GM12874 (cell line): ENCODE data around the gene TUBGCP2.

Experiments used
- TF ChIP-seq, protein P1 (sequence below): IDR thresholded peaks from 2 replicates; pipeline ENCODE4 v1.5.1; 2011; ENCODE audit warnings: low read depth, mild to moderate bottlenecking, control low read depth, low read length, moderate library complexity; ENCODE audit not compliant: insufficient read depth

Gene TUBGCP2

DNA sequence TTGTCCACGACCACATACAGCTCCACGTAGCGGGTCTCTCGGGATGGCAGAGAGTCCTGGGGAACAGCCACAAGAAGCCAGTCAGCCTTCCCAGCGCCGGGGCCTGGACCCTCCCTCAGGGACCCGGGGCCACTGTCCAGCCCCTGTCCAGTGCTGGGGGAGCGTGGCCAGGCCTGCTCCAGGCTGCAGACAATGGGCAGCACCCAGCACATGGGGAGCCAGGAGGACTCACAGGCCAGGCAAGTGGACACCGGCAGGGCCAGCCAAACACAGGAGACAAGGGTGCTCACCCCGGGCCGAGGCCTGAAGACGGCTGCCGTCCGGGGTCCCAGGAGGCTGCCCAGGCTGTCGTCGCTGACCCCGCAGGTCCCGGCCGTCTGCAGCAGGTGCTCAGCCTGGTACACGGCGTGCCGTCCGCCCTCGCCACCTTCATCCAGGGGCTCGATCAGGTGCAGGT is 35.7 kb downstream of the TUBGCP2 start:
- TF ChIP-seq, protein P1, sequence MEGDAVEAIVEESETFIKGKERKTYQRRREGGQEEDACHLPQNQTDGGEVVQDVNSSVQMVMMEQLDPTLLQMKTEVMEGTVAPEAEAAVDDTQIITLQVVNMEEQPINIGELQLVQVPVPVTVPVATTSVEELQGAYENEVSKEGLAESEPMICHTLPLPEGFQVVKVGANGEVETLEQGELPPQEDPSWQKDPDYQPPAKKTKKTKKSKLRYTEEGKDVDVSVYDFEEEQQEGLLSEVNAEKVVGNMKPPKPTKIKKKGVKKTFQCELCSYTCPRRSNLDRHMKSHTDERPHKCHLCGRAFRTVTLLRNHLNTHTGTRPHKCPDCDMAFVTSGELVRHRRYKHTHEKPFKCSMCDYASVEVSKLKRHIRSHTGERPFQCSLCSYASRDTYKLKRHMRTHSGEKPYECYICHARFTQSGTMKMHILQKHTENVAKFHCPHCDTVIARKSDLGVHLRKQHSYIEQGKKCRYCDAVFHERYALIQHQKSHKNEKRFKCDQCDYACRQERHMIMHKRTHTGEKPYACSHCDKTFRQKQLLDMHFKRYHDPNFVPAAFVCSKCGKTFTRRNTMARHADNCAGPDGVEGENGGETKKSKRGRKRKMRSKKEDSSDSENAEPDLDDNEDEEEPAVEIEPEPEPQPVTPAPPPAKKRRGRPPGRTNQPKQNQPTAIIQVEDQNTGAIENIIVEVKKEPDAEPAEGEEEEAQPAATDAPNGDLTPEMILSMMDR, result no peak

DNA sequence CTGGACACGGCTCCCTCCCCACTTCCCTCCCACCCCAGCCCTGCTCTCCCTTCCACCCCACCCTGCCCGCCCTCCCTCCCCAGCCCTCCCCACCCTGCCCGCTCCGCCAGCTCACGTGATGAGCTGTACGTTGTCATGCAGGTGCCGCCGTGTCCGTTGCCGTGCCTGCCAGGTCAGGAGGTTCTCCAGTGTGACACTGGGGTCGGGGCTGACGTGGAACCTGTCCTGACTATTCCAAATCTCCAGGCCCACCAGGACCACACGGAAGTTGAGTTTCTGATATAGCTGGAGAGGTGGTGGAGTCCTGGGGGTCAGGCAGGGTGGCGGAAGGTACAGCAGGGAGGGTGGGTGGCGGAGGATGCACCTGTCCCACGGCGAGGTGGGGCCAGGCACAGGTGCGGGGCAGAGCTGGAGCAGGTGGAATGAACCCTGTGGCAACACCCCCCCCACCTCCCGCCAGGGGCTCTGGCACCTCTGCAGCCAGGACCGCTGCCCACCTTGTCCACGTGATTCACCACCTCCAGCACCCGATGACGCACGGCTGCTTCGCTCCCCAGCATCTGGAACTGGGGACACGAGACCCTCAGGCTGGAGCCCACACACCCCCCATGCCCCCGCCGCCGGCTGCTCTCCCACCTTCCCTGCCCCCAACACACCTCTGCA is 36.2 kb downstream of the TUBGCP2 start:
- TF ChIP-seq, protein P1, result no peak

DNA sequence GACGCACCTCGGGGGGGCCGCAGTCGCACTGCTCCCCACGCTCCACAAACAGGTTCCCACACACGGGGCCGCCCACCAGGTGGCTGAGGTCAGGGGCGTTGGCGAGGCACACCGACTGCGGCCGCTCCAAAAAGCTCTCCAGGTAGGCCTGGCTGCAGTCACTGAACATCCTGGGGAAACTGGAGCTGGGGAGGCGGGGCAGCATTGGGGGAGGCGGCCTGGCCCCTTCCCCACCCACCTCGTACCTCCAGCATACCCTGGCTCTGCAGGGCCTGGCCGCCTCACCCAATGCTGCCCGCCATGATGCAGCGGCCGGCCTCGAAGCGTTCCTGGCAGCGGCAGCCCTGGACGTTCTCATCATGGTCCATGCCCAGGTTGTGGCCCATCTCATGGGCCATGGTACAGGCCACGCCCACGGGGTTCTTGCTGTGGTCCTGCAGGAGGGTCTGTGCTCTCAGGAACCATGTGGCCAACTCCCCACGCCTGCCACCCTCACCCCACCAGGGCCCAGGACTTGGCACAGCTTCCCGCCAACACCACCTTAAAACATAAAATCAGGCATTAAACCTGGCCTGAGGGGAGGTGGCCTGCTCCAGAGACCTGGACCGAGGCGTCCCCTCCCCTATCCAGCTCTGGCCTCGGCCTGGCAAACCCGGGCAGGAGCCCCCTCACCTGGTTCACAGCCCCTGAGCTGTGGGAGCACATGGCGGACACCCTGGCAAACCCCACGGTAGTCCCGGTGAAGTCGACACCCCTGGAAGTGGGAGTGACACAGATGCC is 37.0 kb downstream of the TUBGCP2 start:
- TF ChIP-seq, protein P1, result no peak

DNA sequence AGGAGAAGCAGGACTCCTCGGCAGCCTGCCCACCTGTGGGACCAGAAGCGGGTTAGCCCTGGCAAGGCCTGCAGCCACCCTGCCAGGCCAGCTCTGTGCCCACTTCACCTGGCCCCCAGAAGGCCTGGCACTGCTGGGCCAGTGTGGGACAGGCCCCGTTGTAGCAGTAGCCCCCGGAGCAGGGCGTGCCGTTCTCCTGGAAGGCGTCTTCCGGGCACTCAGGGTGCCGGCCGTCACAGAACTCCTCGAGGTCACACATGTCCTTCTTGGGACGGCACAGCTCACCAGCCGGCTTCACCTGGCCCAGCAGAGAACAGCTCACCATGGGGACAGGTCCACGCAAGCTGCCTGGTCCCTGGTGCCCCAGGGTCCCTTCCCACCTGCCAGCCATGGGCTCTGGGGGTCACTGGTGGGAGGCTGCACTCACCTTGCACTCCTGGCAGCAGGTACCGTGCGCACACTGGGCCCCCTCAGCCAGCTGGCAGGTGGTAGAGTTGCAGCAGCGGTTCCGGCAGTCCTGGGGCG is 37.8 kb downstream of the TUBGCP2 start:
- TF ChIP-seq, protein P1, result no peak

DNA sequence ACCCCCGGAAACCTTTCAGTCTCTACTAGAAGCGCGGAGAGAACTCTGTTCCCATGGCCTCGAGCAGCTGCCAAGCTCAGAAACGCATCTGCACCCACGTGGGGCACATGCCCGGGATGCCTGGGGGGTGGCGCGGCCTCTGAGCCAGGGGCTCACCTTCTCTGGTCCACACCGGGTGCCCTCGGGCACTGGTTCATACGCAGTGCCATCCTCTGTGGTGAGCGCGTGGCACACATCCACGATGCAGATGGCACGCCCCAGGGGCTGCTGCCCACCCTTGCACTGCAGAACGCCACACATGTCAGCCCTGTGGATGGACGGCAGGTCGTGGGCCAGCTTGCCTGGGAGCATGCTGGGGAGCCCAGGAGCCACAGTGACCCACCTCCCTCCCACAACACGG is 38.5 kb downstream of the TUBGCP2 start:
- TF ChIP-seq, protein P1, result no peak

DNA sequence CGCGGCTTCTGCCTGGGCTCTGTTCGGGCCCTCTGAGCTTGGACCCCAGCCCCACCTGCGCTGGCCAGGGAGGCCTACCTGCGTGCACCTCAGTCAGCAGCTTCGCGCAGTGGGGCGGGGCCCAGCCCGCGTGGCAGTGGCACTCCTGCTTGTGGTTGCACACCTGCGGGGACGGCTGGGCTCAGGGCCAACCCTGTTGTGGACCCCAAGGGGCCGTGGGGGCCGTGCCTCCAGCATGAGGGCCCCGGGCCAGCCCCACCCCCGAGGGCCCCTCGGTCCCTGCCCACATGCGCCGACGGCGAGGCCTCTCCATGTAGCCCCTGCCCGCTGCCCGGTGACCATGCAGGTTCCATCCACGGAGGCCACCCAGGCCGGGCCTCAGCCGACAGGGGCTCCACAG is 39.3 kb downstream of the TUBGCP2 start:
- TF ChIP-seq, protein P1, result no peak

DNA sequence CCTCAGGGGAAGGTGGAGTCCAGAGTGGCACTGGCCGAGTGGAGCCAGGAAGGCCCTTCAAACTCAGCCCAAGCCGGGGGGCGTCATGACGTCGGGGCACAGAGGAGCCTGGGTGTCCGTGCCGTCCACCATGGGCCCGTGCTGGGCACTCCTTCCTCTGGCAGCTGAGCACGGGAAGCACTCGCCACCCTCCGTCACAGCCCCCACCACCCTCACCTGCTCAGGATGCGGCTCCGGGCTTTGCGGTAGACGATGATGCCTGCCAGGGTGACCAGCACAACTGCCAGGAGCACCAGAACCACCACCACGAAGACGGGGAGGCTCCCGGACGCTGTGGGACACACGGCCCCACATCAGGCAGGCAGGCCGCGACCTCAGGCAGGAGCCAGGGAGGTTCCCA is 40.1 kb downstream of the TUBGCP2 start:
- TF ChIP-seq, protein P1, result no peak
